Common myeloid progenitor, CD34-positive (primary cell): ENCODE data around the gene BBS4.

Source experiments
- CTCF ChIA-PET: fragments of 350-600 bp; sonication (Branson Sonifier 250); formaldehyde crosslinking; loops from one replicate; lab custom pipeline; 2021; ENCODE audit warnings: antibody characterized with exemption; lab: Charles Lee
- POLR2A ChIA-PET: fragments of 350-600 bp; sonication (Branson Sonifier 250); formaldehyde crosslinking; loops from one replicate; lab custom pipeline; 2021; ENCODE audit warnings: antibody characterized with exemption; lab: Charles Lee
- DNase-seq, 3 donors: peaks; one replicate each; pipeline versions ENCODE4 v3.0.0 to v3.0.0-alpha.2; 2013
- H3K27ac ChIP-seq, 2 experiments: 1 replicate in 1 of 2; 2 replicates in 1 of 2; pipeline ENCODE4 v1.7.0; 2013; ENCODE audit warnings: inconsistent platforms in 2 of 2, low read length in 2 of 2, mild to moderate bottlenecking in 2 of 2, low read depth in 1 of 2, moderate library complexity in 1 of 2; ENCODE audit not compliant: severe bottlenecking in 2 of 2, insufficient read depth in 1 of 2, poor library complexity in 1 of 2
- H3K27me3 ChIP-seq, 5 experiments: replicated peaks in 2 of 5; 1 replicate in 3 of 5; 2 replicates in 2 of 5; pipeline versions ENCODE4 v1.6.1 to v1.7.0; 2013; ENCODE audit warnings: low read length in 4 of 5, mild to moderate bottlenecking in 2 of 5, moderate library complexity in 2 of 5, inconsistent platforms in 1 of 5; ENCODE audit not compliant: insufficient read depth in 5 of 5, control insufficient read depth in 4 of 5
- H3K36me3 ChIP-seq, 4 experiments: 1 replicate in 2 of 4; 2 replicates in 2 of 4; pipeline versions ENCODE4 v1.6.1 to v1.7.0; 2013; ENCODE audit warnings: low read length in 3 of 4, control low read depth in 1 of 4, mild to moderate bottlenecking in 1 of 4; ENCODE audit not compliant: control insufficient read depth in 4 of 4, insufficient read depth in 4 of 4
- H3K4me1 ChIP-seq, 4 experiments: 1 replicate in 3 of 4; 2 replicates in 1 of 4; pipeline versions ENCODE4 v1.6.1 to v1.7.1; 2013; ENCODE audit warnings: low read length in 3 of 4, mild to moderate bottlenecking in 3 of 4, control low read depth in 1 of 4, inconsistent platforms in 1 of 4, moderate library complexity in 1 of 4; ENCODE audit not compliant: control insufficient read depth in 4 of 4, insufficient read depth in 4 of 4; ENCODE audit errors: control extremely low read depth in 1 of 4
- H3K4me3 ChIP-seq, 7 experiments: 1 replicate in 4 of 7; 2 replicates in 3 of 7; pipeline versions ENCODE4 v1.5.1 to v1.7.0; 2013; ENCODE audit warnings: mild to moderate bottlenecking in 7 of 7, low read length in 6 of 7, moderate library complexity in 6 of 7, inconsistent platforms in 2 of 7, low read depth in 2 of 7, control low read depth in 1 of 7; ENCODE audit not compliant: insufficient read depth in 4 of 7, control insufficient read depth in 1 of 7; ENCODE audit errors: extremely low read depth in 1 of 7
- H3K9me3 ChIP-seq, 5 experiments: 1 replicate in 4 of 5; 2 replicates in 1 of 5; pipeline versions ENCODE4 v1.6.1 to v1.7.1; 2013; ENCODE audit warnings: low read length in 4 of 5, mild to moderate bottlenecking in 2 of 5, inconsistent platforms in 1 of 5, low read depth in 1 of 5, moderate library complexity in 1 of 5; ENCODE audit not compliant: control insufficient read depth in 4 of 5, insufficient read depth in 2 of 5; ENCODE audit errors: control extremely low read depth in 1 of 5
- WGBS: methylation state at CpG from one replicate; pipeline ENCODE4 v1.1.5; 2013; ENCODE audit not compliant: insufficient coverage; 5-methylcytosine and 5-hydroxymethylcytosine counted together

BBS4 gene

DNA sequence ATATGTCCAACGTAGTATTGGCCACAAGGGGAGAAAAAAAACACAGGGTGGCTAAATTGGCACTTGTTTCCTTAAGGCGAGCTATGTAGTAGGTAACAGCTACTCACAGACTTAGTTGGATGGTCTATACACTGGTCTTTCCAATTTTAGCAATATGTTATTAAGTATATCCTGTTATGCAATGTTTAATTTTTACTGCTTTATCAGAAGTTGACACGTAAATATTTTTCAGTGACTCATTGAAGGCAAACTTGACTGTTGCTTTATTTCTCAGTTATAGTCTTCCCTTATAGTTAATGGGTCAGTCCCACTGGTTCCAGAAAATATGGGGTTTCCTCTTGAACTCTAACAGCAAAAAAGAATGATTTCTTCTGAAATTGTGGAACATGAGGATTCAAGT is 51.1 kb downstream of the BBS4 start:
- H3K27ac ChIP-seq, result no peak overlapping the region
- 80% methylated on average over 1 of the region's 3 CpGs for WGBS
- H3K36me3 ChIP-seq, result peaks cover 8 to 31% (median 12%) of the 10 kb centered on the region in 4 experiments
- H3K27me3 ChIP-seq, result no peaks in the 10 kb centered on the region
- POLR2A ChIA-PET, result no interaction called here
- H3K4me3 ChIP-seq, result no peak overlapping the region
- DNase-seq, result no peak
- H3K9me3 ChIP-seq, result no peaks in the 10 kb centered on the region
- H3K4me1 ChIP-seq, result peaks cover 0 to 3% (median 1%) of the 10 kb centered on the region in 4 experiments
- CTCF ChIA-PET, result interaction anchor here (0.5 to 9.1 kb wide), 6 partner anchors 14 to 355 kb away, joined by 3 to 65 read pairs (median 4); no protein-coding TSS in a partner anchor

- Histone ChIP-seq H3K4me1 (peaks cover 0 to 3% (median 1%) of the 10 kb centered on the region in 4 experiments), H3K9me3 (no peaks in the 10 kb centered on the region), H3K27ac (no peak overlapping the region), H3K36me3 (peaks cover 8 to 31% (median 13%) of the 10 kb centered on the region in 4 experiments), H3K4me3 (no peak overlapping the region), H3K27me3 (no peaks in the 10 kb centered on the region)
- no peak for DNase-seq
- ChIA-PET POLR2A (no interaction called here), CTCF (no interaction called here)
- WGBS, result 100% methylated on average over 1 of the region's 1 CpG
These were observed 51.7 kb downstream of the BBS4 start for GRCh38 chr15:72737723-72738122.

DNA sequence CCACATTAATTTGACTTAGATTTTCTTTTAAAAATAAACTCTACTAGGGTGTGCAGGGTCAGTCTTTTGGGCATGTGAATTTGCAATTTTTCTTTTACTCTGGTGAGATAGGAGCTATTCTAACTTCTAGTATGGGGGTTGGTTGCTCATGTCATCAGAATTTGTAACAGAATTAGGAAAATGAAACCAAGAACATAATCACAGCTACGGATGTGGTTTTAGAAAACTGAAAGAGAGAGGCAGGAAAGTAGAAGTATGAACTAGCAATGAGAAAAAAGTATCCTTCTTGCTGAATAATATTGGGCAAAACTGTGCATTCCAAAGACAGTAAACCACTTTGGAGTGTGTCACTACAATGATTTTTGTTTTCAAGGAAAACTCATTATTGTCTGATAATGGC is 54.2 kb downstream of the BBS4 start:
- H3K27ac ChIP-seq, result no peak overlapping the region
- H3K27me3 ChIP-seq, result no peaks in the 10 kb centered on the region
- H3K4me1 ChIP-seq, result peaks cover 0 to 3% (median 1%) of the 10 kb centered on the region in 4 experiments
- H3K36me3 ChIP-seq, result peaks cover 8 to 31% (median 13%) of the 10 kb centered on the region in 4 experiments
- no CpG with 5 or more reads among the region's 1 CpG for WGBS
- H3K9me3 ChIP-seq, result no peaks in the 10 kb centered on the region
- POLR2A ChIA-PET, result no interaction called here
- H3K4me3 ChIP-seq, result no peak overlapping the region
- peak in 2 of 3 donors; percentile 8 to 10 for DNase-seq
- CTCF ChIA-PET, result interaction anchor here (0.8 to 1.1 kb wide), 3 partner anchors 11 to 18 kb away, joined by 3 to 4 read pairs (median 4); no protein-coding TSS in a partner anchor

DNA sequence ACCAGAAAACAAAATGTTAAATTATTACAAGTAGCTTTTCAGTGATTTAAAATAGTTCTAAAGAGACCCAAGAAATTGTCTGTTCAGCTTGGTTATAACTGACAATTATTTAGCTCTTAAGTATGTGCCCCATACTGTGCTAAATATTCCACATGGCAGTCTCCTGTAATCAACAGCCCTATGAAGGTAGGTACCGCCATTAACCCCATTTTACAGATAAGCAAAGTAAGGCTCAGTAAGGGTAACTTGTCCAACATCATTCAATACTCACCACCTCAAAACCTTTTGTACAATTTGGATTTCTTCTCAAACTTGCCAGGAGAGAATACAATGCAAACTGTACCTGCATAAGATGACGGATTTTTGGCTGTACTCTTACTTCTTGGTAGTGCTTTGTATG is 63.7 kb downstream of the BBS4 start:
- Histone ChIP-seq H3K27me3 (no peaks in the 10 kb centered on the region), H3K27ac (no peak overlapping the region), H3K9me3 (no peaks in the 10 kb centered on the region), H3K36me3 (peaks cover 5 to 28% (median 17%) of the 10 kb centered on the region in 4 experiments), H3K4me3 (no peak overlapping the region), H3K4me1 (peaks cover 5 to 38% (median 31%) of the 10 kb centered on the region in 4 experiments)
- ChIA-PET POLR2A (no interaction called here), CTCF (interaction anchor here (0.7 to 1.3 kb wide), 2 partner anchors 23 to 28 kb away, joined by 3 to 4 read pairs; no protein-coding TSS in a partner anchor)
- no peak for DNase-seq
- 100% methylated on average over 2 of the region's 2 CpGs for WGBS

GRCh38 chr15:72751751-72752455 is 65.9 kb downstream of the BBS4 start:
- DNase-seq, result peak; percentile 80 to 93 (median 88)
- H3K9me3 ChIP-seq, result no peaks in the 10 kb centered on the region
- peak overlapping the region in 3 of 7 experiments; percentile 17 to 38 (median 25) for H3K4me3 ChIP-seq
- H3K36me3 ChIP-seq, result peaks cover 24 to 50% (median 34%) of the 10 kb centered on the region in 4 experiments
- H3K27ac ChIP-seq, result peak overlapping the region in 1 of 2 experiments; percentile 27
- peaks cover 5 to 38% (median 31%) of the 10 kb centered on the region in 4 experiments for H3K4me1 ChIP-seq
- POLR2A ChIA-PET, result no interaction called here
- CTCF ChIA-PET, result interaction anchor here (0.6 to 1.7 kb wide), 7 partner anchors 12 to 41 kb away, joined by 3 to 5 read pairs (median 3); no protein-coding TSS in a partner anchor
- no peaks in the 10 kb centered on the region for H3K27me3 ChIP-seq
- 5% methylated on average over 6 of the region's 9 CpGs for WGBS

DNA sequence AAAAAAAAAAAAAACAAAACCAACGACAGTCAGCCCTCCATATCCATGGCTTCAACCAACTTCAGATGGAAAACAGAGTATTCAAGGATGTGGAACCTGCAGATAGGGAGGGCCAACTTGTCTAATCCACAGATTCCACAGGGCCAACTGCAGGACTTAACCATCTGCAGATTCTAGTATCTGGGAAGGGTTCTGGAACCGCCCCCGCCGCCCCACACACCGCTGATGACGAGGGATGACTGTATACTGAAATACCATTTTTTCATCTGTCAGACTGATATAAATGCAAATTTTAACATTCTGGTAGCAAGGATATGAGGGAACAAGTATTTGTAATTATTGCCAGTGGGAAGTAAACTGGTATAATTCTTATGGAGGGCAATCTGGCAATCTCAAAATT is 68.1 kb downstream of the BBS4 start:
- CTCF ChIA-PET, result no interaction called here
- Histone ChIP-seq H3K4me1 (peaks cover 5 to 51% (median 40%) of the 10 kb centered on the region in 4 experiments), H3K9me3 (no peaks in the 10 kb centered on the region), H3K27me3 (no peaks in the 10 kb centered on the region), H3K36me3 (peaks cover 24 to 65% (median 39%) of the 10 kb centered on the region in 4 experiments), H3K27ac (no peak overlapping the region), H3K4me3 (no peak overlapping the region)
- no peak for DNase-seq
- POLR2A ChIA-PET, result no interaction called here
- WGBS, result no CpG with 5 or more reads among the region's 6 CpGs

GRCh38 chr15:72758182-72758581 is 72.2 kb downstream of the BBS4 start:
- WGBS, result no CpG with 5 or more reads among the region's 3 CpGs
- H3K27me3 ChIP-seq, result no peaks in the 10 kb centered on the region
- H3K4me1 ChIP-seq, result peaks cover 0 to 19% (median 15%) of the 10 kb centered on the region in 4 experiments
- ChIA-PET POLR2A (no interaction called here), CTCF (interaction anchor here (1.1 kb wide), 1 partner anchor 10 kb away, joined by 3 read pairs; no protein-coding TSS in a partner anchor)
- H3K36me3 ChIP-seq, result peaks cover 37 to 87% (median 59%) of the 10 kb centered on the region in 4 experiments
- H3K27ac ChIP-seq, result no peak overlapping the region
- DNase-seq, result peak in 1 of 3 donors; percentile 22
- peak overlapping the region in 1 of 7 experiments; percentile 20 for H3K4me3 ChIP-seq
- H3K9me3 ChIP-seq, result no peaks in the 10 kb centered on the region
